A673 (cell line): ENCODE results near the gene CEND1.

ENCODE experiments used
- CTCF ChIP-seq: fragments of 300-800, 200-600 bp; sonication (generic); conservative IDR thresholded peaks from 2 replicates; pipeline ENCODE4 v1.5.1; 2017; ENCODE audit warnings: low read depth, mild to moderate bottlenecking, antibody characterized with exemption, low read length, moderate library complexity, mixed read lengths
- EZH2 ChIP-seq: fragments of 200-600 bp; sonication (generic); IDR thresholded peaks from 2 replicates; pipeline ENCODE4 v1.6.1; 2017; ENCODE audit warnings: borderline replicate concordance, low read depth, mild to moderate bottlenecking, mixed read lengths, antibody characterized with exemption, low read length; ENCODE audit not compliant: poor library complexity, severe bottlenecking

GRCh38 chr11:774873-775592 is 14.9 kb downstream of the CEND1 start:
- no peak for TF ChIP-seq CTCF
- TF ChIP-seq EZH2, result no peak
